HG03439 (cell line): Measurements from ENCODE around the gene OTULIN.

Source experiments
- ATAC-seq: cut with Tn5 transposase; IDR thresholded peaks from one replicate; pipeline ENCODE4 v1.9.1; 2021; ENCODE audit warnings: mild to moderate bottlenecking, moderate library complexity; ENCODE audit not compliant: unreplicated experiment

OTULIN gene

DNA sequence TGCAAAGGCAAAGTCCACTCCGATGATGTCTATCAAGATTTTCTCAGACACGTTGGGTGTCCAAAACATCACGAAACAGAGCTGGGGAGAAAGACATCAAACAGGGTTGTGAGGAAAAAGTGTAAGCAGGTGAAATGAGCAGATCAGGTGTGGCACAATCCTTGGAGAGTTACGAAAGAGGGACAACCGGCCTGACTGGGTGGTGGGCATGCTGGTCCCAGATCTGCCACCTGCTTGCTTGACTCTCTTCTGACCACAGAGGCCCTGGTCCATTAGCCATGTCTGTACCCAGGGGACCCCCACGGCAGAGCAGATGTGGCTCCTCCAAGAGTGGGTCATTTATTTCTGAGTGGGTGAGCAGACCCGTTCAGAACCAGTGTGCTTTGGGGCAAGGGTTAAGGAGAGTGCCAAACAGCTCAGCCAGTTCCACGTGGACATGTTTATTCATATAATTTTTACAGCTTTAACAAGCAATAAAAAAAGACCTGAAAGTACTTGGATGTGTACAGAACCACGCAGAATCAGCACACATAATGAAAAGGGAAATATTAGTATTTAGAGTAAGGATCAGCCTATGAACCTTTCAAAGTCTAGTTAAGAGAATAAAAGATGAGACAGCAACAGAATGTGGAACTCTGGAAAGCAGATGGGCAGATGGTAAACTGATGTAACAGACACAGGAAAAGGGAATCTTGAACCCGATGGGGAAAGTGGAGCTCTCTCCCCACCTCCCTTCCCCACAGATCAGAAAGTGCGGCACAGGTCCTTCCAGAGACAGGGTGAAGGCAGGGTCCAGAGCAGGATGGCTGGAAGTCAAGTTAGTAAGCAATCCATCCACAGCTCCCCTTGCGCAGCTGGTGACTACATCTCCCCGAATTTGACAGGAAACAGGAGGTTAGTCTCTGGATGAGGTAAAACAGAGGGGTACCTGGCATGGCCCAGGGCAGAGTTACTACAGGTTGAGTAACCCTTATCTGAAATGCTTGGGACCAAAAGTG is 52.5 kb downstream of the OTULIN start:
- no peak for ATAC-seq

DNA sequence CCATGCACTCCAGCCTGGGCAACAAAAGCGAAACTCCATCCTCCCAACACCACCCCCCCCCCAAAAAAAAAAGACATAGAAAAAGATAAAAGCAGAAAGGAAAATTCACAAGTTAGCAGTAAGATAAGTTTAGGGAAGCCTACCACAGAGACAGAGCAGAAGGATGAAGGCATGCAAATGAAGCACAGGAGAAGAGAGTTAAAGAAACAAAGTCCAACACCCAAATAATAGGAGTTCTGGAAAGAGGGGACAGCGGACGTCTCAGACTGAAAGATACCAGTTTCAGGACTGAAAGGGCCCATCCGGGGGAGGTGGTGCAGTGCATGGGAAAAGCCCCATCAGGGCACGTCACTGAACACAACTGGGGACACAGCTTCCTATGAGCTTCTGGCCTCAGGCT is 54.3 kb downstream of the OTULIN start:
- no peak for ATAC-seq

DNA sequence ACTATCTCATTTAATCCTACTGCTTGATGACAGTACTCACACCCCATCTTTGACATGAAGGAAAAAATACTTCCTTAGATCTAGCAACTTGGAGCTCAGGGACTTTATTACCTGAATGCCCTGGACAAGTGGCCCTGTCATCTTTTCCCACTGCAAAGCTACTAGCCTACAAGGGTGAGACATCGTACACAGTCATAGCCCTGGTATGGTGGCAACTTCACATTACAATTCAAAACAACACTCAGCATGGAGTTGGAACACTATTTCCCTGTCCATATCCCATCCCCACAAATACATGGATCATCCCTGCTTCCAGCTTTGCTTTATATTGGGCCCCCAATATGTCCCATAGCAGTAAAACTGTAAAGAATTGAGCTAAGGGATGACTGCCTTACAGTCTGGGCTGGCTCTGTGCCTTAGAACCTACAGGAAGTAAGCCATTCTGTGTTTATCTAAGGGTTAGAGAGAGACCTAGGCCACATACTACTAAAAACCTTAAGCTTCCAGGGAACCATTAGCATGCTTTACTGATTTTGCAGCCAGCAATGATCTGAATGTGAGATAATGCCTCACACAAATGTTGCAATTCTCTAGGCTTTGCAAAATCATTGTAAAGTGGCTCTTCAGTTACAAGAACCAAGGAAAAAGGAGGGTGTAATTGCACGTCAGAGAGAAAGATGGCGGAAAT is 55.9 kb downstream of the OTULIN start:
- no peak for ATAC-seq

- no peak for ATAC-seq
Observed at GRCh38 chr5:14721990-14722656, 57.6 kb downstream of the OTULIN start.

- no peak for ATAC-seq
Observed at GRCh38 chr5:14722923-14723322, 58.4 kb downstream of the OTULIN start.

DNA sequence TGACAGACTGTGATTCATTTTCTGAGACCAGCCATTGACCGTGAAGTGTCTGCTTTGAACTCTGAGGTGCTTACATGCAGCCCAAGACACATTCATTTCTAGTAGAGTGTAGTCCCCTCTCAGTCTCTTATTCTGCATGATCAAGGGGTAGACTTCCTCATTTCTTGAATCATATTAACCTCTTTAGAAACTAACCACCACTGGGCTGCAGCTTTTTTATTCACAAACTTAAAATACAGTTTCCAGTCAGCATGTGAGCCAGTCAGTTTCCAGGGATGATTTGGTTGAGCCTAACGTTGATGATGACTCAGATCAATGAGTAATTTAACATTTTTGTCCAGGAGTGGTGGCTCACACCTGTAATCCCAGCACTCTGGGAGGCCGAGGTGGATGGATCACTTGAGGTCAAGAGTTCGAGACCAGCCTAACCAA is 59.2 kb downstream of the OTULIN start:
- ATAC-seq = no peak

DNA sequence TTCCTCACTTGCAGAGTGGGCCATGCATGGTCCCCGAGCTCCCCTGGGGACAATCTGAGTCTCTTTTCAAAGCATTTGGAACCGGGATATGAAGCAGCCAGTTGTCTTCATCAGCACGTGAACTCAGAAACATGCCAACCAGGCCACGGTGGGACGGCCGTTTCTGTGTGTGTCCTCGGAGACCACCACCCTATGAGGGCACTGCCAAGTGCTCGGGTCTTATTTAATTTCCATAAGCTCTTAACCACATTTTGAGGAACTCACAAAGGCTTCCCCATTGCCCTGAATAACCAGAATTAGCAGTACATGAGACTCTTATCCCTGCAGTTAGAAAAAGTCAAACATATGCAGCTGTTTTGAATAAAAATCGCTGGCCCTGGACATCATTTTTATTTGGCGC is 60.1 kb downstream of the OTULIN start:
- no peak for ATAC-seq

- no peak for ATAC-seq
Observed at GRCh38 chr5:14726066-14726838, 61.7 kb downstream of the OTULIN start.

- peak; percentile 52 for ATAC-seq
Observed at GRCh38 chr5:14727428-14727865, 62.9 kb downstream of the OTULIN start.

GRCh38 chr5:14727928-14728458 is 63.5 kb downstream of the OTULIN start:
- ATAC-seq = no peak

DNA sequence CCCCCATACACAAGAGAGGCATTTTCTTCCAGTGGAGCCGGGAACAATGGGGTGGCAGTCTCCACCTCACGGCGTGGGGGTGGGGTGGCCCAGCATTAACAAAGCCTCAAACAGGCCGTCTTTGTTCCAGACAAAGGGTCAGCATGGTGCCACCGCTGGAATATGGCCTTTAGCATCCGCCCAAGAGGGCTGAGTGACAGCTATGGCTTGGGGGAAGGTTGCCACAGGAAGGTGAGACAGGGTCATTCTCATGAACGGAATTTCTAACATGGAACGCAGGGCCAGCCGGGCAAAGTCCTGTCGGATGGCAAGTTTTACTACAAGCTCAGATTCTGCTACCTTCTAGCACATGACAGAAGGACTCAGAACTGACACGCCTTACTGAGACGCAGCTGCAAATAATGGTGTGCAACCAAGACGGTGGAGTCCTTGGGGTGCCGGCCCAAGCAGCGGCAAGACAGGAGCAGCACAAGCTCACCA is 64.0 kb downstream of the OTULIN start:
- no peak for ATAC-seq

DNA sequence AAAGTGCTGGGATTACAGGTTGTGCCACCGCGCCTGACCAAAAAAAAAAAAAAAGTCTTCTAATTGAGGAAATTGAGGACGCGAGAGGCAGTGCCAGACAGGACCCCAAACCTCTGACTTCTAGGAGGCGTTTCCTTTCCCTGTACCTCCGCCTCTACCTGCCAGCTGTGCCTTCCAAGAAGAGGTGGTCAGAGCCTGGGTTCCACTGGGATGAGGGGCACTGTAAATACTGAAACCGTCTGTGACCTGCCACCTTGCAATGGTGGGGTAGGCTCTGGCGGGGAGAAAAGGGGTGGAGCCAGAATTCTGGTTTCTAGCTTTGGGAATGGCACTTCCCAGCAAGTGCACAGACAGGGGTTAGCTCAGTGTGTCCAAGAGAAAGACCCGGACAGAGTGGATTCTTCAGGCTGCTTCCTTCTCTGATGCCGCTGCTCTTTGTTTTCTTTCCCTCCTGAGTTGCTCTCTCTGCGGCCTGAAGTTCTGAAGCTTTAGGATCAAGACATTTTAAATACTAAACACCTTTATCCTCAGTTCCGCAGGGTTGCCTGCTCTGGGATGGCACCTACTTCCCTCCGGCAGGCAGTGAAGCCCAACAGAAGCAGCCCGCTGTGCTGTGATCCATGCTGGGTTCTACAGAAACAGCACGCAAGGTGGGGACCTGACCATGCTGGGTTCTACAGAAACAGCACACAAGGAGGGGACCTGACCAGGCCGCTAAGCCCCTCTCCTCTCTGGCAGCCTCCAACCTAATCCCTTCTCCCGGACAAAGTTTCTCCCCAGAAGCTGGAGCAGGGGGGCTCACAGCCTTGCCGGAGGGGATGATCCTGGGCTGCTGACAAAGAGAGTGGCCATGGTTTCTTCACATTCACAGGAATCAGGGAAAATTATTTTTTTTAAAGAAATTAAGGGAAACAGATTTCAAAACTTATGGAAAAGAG is 65.2 kb downstream of the OTULIN start:
- no peak for ATAC-seq

DNA sequence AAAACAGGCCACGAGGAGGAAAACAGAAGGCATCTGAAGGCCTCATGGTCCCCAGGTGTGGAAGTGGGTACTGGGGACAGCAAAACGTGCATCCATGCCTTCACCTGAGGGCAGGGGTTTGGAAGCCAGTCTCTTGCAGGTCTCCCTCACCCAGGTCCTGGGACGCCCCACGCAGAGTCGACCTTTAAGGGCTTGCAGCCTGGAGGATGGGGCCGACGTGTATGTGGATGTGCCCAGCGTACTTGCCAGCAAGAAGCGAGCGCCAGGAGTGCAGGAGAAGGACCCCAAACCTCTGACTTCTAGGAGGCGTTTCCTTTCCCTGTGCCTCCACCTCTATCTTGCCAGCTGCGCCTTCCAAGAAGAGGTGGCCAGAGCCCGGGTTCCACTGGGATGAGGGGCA is 65.9 kb downstream of the OTULIN start:
- no peak for ATAC-seq

- ATAC-seq = no peak
Observed at GRCh38 chr5:14730881-14731280, 66.4 kb downstream of the OTULIN start.

DNA sequence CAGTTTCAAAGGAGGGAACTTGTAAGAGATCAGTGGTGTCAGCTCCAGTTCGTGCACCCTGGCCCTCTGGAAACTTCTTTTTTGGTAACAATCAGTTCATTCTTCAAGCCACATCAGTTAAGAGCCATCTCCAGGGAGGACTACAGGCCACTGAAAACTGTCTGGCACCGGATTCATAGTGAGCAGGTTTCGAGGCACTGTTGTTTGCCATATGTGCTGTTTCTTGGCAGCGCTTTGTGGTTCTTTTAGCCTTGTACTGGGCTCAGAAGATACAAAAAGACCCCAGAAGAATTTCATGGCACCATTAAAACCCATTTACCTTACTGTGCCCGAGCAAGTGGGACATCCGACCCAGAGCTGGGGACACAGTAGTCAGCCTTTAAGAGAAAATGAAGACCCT is 68.5 kb downstream of the OTULIN start:
- no peak for ATAC-seq

DNA sequence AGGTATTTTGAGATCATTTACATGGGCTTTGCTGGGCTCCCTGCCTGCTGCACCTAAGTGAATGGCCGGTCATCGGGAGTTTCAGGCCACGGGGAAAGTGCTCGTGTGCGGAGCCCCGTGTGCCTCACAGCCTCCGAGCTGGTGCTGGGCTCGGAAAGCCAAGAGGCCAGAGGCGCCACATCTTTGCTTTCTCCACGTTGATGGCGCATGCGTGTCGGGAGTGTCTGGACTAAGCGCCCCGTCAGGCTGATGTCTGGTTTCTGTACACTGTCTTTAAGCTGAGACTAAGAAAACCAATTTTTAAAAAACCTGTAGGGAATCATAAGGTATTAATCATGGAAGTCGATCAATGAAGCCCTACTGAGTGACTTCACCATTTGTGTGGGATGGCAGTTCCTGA is 69.1 kb downstream of the OTULIN start:
- no peak for ATAC-seq

- no peak for ATAC-seq
Observed at GRCh38 chr5:14734396-14734795, 69.9 kb downstream of the OTULIN start.

- ATAC-seq = no peak
Observed at GRCh38 chr5:14735944-14736343, 71.4 kb downstream of the OTULIN start.

DNA sequence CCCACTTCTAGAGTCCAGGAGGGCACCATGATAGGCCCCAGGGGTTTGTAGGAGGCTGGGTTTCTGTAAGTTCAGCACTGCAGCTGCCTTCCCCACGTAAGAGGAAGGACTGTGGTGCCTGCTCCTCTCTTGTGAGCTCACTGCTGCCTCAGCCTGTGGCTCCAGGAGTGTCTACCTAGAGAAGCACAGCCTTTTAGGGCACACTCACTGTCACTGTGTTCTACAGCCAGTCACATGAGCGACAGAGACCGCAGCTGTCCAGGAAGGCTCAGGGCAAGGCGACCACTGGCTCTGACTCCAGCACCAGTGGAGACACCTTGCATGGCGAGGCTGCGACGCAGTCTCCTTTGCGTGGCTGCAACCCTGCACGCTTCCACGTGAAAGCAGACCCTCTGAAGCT is 72.8 kb downstream of the OTULIN start:
- ATAC-seq = no peak
